Nephron progenitor cell (in vitro differentiated cells): ENCODE measurements around the gene TSPAN1.

Source experiments
- DNase-seq: peaks from one replicate; pipeline ENCODE4 v3.0.0; 2021
- H3K27ac Mint-ChIP-seq: 2 replicates; pipeline ENCODE4 v1.8.0; 2021; ENCODE audit warnings: mild to moderate bottlenecking, moderate library complexity, mixed read lengths
- H3K27me3 Mint-ChIP-seq: 2 replicates; pipeline ENCODE4 v1.8.0; 2021; ENCODE audit warnings: mild to moderate bottlenecking, low read depth, mixed read lengths; ENCODE audit not compliant: poor library complexity
- H3K36me3 Mint-ChIP-seq: 2 replicates; pipeline ENCODE4 v1.8.0; 2021; ENCODE audit warnings: low read depth, mixed read lengths
- H3K4me1 Mint-ChIP-seq: 2 replicates; pipeline ENCODE4 v1.8.0; 2021; ENCODE audit warnings: mixed read lengths
- H3K4me3 Mint-ChIP-seq: 2 replicates; pipeline ENCODE4 v1.8.0; 2021; ENCODE audit warnings: mild to moderate bottlenecking, moderate library complexity, mixed read lengths
- H3K9me3 Mint-ChIP-seq: 2 replicates; pipeline ENCODE4 v1.8.0; 2021; ENCODE audit warnings: mild to moderate bottlenecking, moderate library complexity, mixed read lengths
- CTCF ChIP-seq: fragments of 200-600 bp; sonication (generic); IDR thresholded peaks from 2 replicates; pipeline ENCODE4 v1.5.0; 2021; ENCODE audit warnings: antibody characterized with exemption

The TSPAN1 gene

GRCh38 chr1:46131712-46132528 lies 43.0 kb upstream of the TSPAN1 start:
- H3K36me3 Mint-ChIP-seq, result peaks cover 7% of the 10 kb centered on the region
- no peaks in the 10 kb centered on the region for H3K9me3 Mint-ChIP-seq
- H3K4me3 Mint-ChIP-seq, result peak overlapping the region; percentile 98
- H3K27me3 Mint-ChIP-seq, result no peaks in the 10 kb centered on the region
- H3K4me1 Mint-ChIP-seq, result peaks cover 46% of the 10 kb centered on the region
- peak overlapping the region; percentile 100 for H3K27ac Mint-ChIP-seq
- peak; percentile 30 for DNase-seq
- no peak for TF ChIP-seq CTCF

GRCh38 chr1:46132529-46133180 lies 42.2 kb upstream of the TSPAN1 start, which contains the start of gene PIK3R3:
Gene PIK3R3, minus strand, starts transcription at chr1:46132629. Its CDS starts 677 bp downstream, at chr1:46131952.
- Mint-ChIP-seq H3K4me3 (peak within 1 kb of the TSS; percentile 98), H3K9me3 (no peaks in the 10 kb centered on the region), H3K27me3 (no peaks in the 10 kb centered on the region), H3K4me1 (peaks cover 51% of the 10 kb centered on the region), H3K27ac (peak within 1 kb of the TSS; percentile 100), H3K36me3 (peaks cover 5% of the 10 kb centered on the region)
- DNase-seq, result peak; percentile 96
- no peak for TF ChIP-seq CTCF

- TF ChIP-seq CTCF, result no peak
- H3K27ac Mint-ChIP-seq, result peak overlapping the region; percentile 100
- no peaks in the 10 kb centered on the region for H3K27me3 Mint-ChIP-seq
- peak overlapping the region; percentile 98 for H3K4me3 Mint-ChIP-seq
- no peaks in the 10 kb centered on the region for H3K36me3 Mint-ChIP-seq
- no peak for DNase-seq
- H3K4me1 Mint-ChIP-seq, result peaks cover 51% of the 10 kb centered on the region
- no peaks in the 10 kb centered on the region for H3K9me3 Mint-ChIP-seq
These were observed 41.7 kb upstream of the TSPAN1 start for GRCh38 chr1:46133181-46133658.

DNA sequence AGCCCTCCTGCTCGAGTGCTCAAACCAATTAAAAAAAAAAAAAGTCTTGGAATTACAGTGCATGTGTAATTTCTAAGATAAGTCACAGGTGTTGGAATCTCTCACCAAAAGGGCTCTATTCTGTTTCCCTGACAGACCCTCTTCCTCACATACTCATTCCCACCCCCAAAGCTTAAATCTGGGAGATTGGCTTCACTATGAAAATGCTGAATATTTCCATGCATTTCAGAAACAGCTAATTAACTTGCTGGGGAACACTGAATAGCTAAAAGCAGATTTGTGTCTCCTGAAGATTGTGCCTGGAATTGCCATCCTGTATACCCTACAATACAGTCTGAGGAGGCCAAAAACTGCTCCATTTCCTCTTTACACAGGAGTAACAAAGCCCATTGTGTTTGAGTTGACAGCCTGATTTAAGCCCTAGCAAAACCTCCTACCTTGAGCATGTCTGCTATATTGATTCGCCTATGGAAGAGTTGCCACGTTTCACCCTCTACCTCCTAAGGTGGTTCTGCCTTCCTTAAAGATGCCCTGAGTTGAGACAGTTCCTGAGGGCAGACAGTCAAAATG lies 41.0 kb upstream of the TSPAN1 start:
- peaks cover 47% of the 10 kb centered on the region for H3K4me1 Mint-ChIP-seq
- no peak for DNase-seq
- no peaks in the 10 kb centered on the region for H3K36me3 Mint-ChIP-seq
- no peaks in the 10 kb centered on the region for H3K27me3 Mint-ChIP-seq
- H3K9me3 Mint-ChIP-seq, result no peaks in the 10 kb centered on the region
- H3K27ac Mint-ChIP-seq, result peak overlapping the region; percentile 100
- no peak for TF ChIP-seq CTCF
- H3K4me3 Mint-ChIP-seq, result peak overlapping the region; percentile 98

DNA sequence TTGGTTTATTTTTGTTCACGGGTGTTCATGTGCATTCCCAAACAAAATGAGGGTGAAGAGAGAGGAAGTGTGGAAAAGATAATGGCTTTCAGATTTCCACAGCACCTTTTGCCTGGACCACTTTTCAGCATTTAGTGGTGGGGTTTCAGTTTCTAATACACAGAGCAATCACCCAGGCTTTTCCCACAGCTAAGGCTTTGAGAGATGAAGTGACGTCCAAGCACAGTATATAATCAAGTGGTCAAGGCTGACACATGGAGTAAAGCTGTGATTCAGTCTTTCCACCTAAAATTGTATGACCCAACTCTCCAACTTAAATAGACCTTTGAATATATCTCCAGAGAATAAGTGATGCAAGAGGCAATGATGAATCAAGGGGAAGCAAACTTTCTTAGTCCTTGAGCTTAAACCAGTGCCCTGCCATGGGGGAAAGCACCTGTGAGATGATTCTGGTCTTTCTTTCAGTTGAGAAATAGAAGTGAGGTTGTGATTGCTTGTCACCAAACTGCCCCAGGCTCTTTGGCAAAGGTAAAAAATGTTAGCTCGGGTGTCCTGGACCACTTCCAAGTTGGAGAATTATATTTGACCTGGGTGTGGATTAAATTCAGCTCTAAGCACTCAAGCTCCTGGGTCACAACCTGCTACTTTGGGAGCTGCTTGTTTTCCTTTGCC lies 40.1 kb upstream of the TSPAN1 start:
- no peaks in the 10 kb centered on the region for H3K9me3 Mint-ChIP-seq
- no peak for TF ChIP-seq CTCF
- peaks cover 44% of the 10 kb centered on the region for H3K4me1 Mint-ChIP-seq
- DNase-seq, result no peak
- H3K27ac Mint-ChIP-seq, result no peak overlapping the region
- H3K4me3 Mint-ChIP-seq, result no peak overlapping the region
- no peaks in the 10 kb centered on the region for H3K36me3 Mint-ChIP-seq
- peaks cover 4% of the 10 kb centered on the region for H3K27me3 Mint-ChIP-seq
